K562 (cell line): ENCODE data around the gene CHD8. TPM values are rescaled to one million over a fixed set of nuclear protein-coding genes. Genes with fewer than 3 reads are reported as not detected.

Source experiments
- CBFA2T3 ChIP-seq: fragments of 450-650 bp; IDR thresholded peaks from 2 replicates; pipeline ENCODE4 v1.6.1; 2017
- CBX3 ChIP-seq, 2 experiments: IDR thresholded peaks; 1 replicate in 1 of 2; 2 replicates in 1 of 2; pipeline ENCODE4 v1.6.1; 2012; ENCODE audit warnings: inconsistent platforms in 2 of 2, low read length in 2 of 2, borderline replicate concordance in 1 of 2, control low read depth in 1 of 2
- DIDO1 ChIP-seq: fragments of 450-650 bp; IDR thresholded peaks from 2 replicates; pipeline ENCODE4 v1.6.1; 2016; ENCODE audit warnings: low read depth, missing biosample characterization, missing genetic modification characterization
- FOXM1 ChIP-seq, 2 experiments: fragments of 450-650 bp in 1 of 2; sonication (generic) in 1 of 2; formaldehyde crosslinking in 1 of 2; IDR thresholded peaks; 2 replicates each; pipeline versions ENCODE4 v1.6.1 to v1.9.0; 2017 to 2022; ENCODE audit warnings: low read depth in 2 of 2, mild to moderate bottlenecking in 2 of 2, missing genetic modification reagents in 1 of 2, moderate library complexity in 1 of 2
- HES1 ChIP-seq: fragments of 450-650 bp; IDR thresholded peaks from 2 replicates; pipeline ENCODE4 v1.6.1; 2016; ENCODE audit warnings: low read depth, mild to moderate bottlenecking, moderate library complexity
- HMG20A ChIP-seq: fragments of 450-650 bp; formaldehyde crosslinking; conservative IDR thresholded peaks from 2 replicates; pipeline ENCODE4 v1.4.0; 2020; ENCODE audit warnings: mild to moderate bottlenecking, mixed read lengths
- HMGN3 ChIP-seq: IDR thresholded peaks from 2 replicates; pipeline ENCODE4 v1.6.1; 2011; ENCODE audit warnings: borderline replicate concordance, low read depth, mild to moderate bottlenecking, mixed read lengths, low read length; ENCODE audit not compliant: insufficient read length; ENCODE audit errors: extremely low read depth
- HNRNPLL ChIP-seq: fragments of 200-400 bp; formaldehyde crosslinking; IDR thresholded peaks from 2 replicates; pipeline ENCODE4 v1.6.1; 2017; ENCODE audit warnings: low read length, low read depth, mild to moderate bottlenecking; ENCODE audit not compliant: poor library complexity, severe bottlenecking
- NCOR1 ChIP-seq: fragments of 450-650 bp; IDR thresholded peaks from 2 replicates; pipeline ENCODE4 v1.6.1; 2016; ENCODE audit warnings: mild to moderate bottlenecking, moderate library complexity
- NFIX ChIP-seq: fragments of 250-450 bp; sonication (Bioruptor Pico); IDR thresholded peaks from 2 replicates; pipeline ENCODE4 v1.4.0; 2020; ENCODE audit warnings: low read depth, mild to moderate bottlenecking, moderate library complexity
- PHF8 ChIP-seq: fragments of 200-600 bp; sonication (generic); IDR thresholded peaks from 2 replicates; pipeline ENCODE4 v1.6.1; 2012; ENCODE audit warnings: mixed run types, mild to moderate bottlenecking, inconsistent platforms, low read length, moderate library complexity, borderline replicate concordance
- PML ChIP-seq: IDR thresholded peaks from 2 replicates; pipeline ENCODE4 v1.6.1; 2012; ENCODE audit warnings: low read length, inconsistent platforms
- SP2 ChIP-seq: IDR thresholded peaks from 2 replicates; pipeline ENCODE4 v1.6.1; 2011; ENCODE audit warnings: mild to moderate bottlenecking, low read depth, low read length, moderate library complexity; ENCODE audit not compliant: poor library complexity, severe bottlenecking; ENCODE audit errors: extremely low read depth
- TOE1 ChIP-seq, 2 experiments: fragments of 450-650 bp in 1 of 2; sonication (generic) in 1 of 2; formaldehyde crosslinking in 1 of 2; IDR thresholded peaks; 2 replicates each; pipeline versions ENCODE4 v1.7.1 to v1.8.0; 2016 to 2022; ENCODE audit warnings: borderline replicate concordance in 2 of 2, mild to moderate bottlenecking in 2 of 2, antibody characterized with exemption in 1 of 2, inconsistent platforms in 1 of 2, low read depth in 1 of 2, missing genetic modification reagents in 1 of 2, moderate library complexity in 1 of 2
- TRIM24 ChIP-seq, 2 experiments: fragments of 450-650 bp; IDR thresholded peaks; 2 replicates each; pipeline ENCODE4 v1.6.1; 2016
- XRCC3 ChIP-seq: fragments of 450-650 bp; IDR thresholded peaks from 2 replicates; pipeline ENCODE4 v1.6.1; 2017; ENCODE audit warnings: mild to moderate bottlenecking, moderate library complexity
- ZNF217 ChIP-seq: sonication (generic); formaldehyde crosslinking; IDR thresholded peaks from 2 replicates; pipeline ENCODE4 v1.8.0; 2022; ENCODE audit warnings: mild to moderate bottlenecking, missing genetic modification reagents
- ZNF398 ChIP-seq: fragments of 250-450 bp; sonication (Bioruptor Pico); IDR thresholded peaks from 2 replicates; pipeline ENCODE4 v1.8.0; 2021; ENCODE audit warnings: moderate library complexity, mild to moderate bottlenecking, inconsistent platforms
- ZNF639 ChIP-seq, 2 experiments: fragments of 200-800 bp in 1 of 2; sonication (Bioruptor generic) in 1 of 2; sonication (generic) in 1 of 2; formaldehyde crosslinking in 1 of 2; IDR thresholded peaks in 1 of 2; conservative IDR thresholded peaks in 1 of 2; 2 replicates each; pipeline versions ENCODE4 v1.5.0 to v1.6.1; 2016 to 2020; ENCODE audit warnings: missing compliant biosample characterization in 1 of 2, missing genetic modification characterization in 1 of 2, missing genetic modification reagents in 1 of 2
- ZNF785 ChIP-seq: fragments of 250-450 bp; sonication (Bioruptor Pico); IDR thresholded peaks from 2 replicates; pipeline ENCODE4 v1.4.0; 2020; ENCODE audit warnings: mild to moderate bottlenecking
- ZNF79 ChIP-seq: fragments of 250-450 bp; sonication (Bioruptor Pico); IDR thresholded peaks from 2 replicates; pipeline ENCODE4 v1.4.0; 2020; ENCODE audit warnings: low read depth, mild to moderate bottlenecking, moderate library complexity
- polyA plus RNA-seq, 8 experiments: library from polyadenylated mRNA; depleted of rRNA in 4 of 8; stranded (reverse) in 5 of 8; unstranded in 3 of 8; fragments of >200 nt; fragmentation: Nextera tagmentation in 2 of 8; fragmentation: Illumina TruSeq in 1 of 8; extraction: Ambion mirVana in 2 of 8; extraction: Trizol in 1 of 8; gene quantifications; 2 replicates each; pipeline versions ENCODE4 v1.2.1 to v1.2.3, GENCODE V29; 2011 to 2014; ENCODE audit warnings: inconsistent platforms in 1 of 8, missing spikeins in 1 of 8
- total RNA-seq, 7 experiments: library from RNA; depleted of rRNA in 6 of 7; stranded (reverse); fragments of >200 nt in 6 of 7; fragmentation: Illumina TruSeq in 2 of 7; extraction: Trizol in 2 of 7; gene quantifications; 2 replicates each; pipeline versions ENCODE4 v1.2.1 to v1.2.3, GENCODE V29; 2011 to 2021; ENCODE audit warnings: low replicate concordance in 1 of 7

CHD8 gene
- total and polyA plus RNA-seq, 9 of the 15 experiments (the other 6 are each of a cell fraction or from before 2014, with no cell fraction given) = 11.1 to 51.2 (median 32.8) TPM

GRCh38 chr14:21383848-21384493 lies 72.0 kb downstream of the CHD8 start, which contains the start of gene SUPT16H (continued):
- TF ChIP-seq ZNF398 = no peak
- peak; percentile 87 for TF ChIP-seq DIDO1 (tag)
- peak; percentile 51; the same call in 1 of the 2 replicates for TF ChIP-seq PML
- 0 out of 4 replicates have a peak, but pooled peaks of 1 of the 2 experiments have one; percentile 55 for TF ChIP-seq ZNF639 (CRISPR knock-in tag; conservative IDR thresholded peaks at IDR 0.05 in 1 of 2, IDR thresholded peaks at IDR 0.05 in 1 of 2)
- no peak for TF ChIP-seq HMG20A
- TF ChIP-seq TOE1 (IDR thresholded peaks at IDR 0.05; ENCODE audit: borderline replicate concordance) = peak; percentile 98
- TF ChIP-seq TOE1 (CRISPR knock-in tag; IDR thresholded peaks at IDR 0.05; ENCODE audit: borderline replicate concordance, low read depth) = no peak
- peak; percentile 60; the same call in 1 of the 2 replicates for TF ChIP-seq HES1
- no peak for TF ChIP-seq ZNF785 (CRISPR knock-in tag)
- peak; percentile 34; the same call in 1 of the 2 replicates for TF ChIP-seq NCOR1
- no peak for TF ChIP-seq ZNF79 (CRISPR knock-in tag)
- TF ChIP-seq NFIX (CRISPR knock-in tag) = no peak
- no peak for TF ChIP-seq CBFA2T3
- peak; percentile 68 for TF ChIP-seq HMGN3
- no peak for TF ChIP-seq XRCC3
- no peak for TF ChIP-seq ZNF217
- TF ChIP-seq HNRNPLL = peak; percentile 43
- peak in 1 of 2 experiments; percentile 30; a peak in 1 of 4 replicates for TF ChIP-seq TRIM24 (IDR thresholded peaks at IDR 0.05)
- TF ChIP-seq SP2 = no peak
- no peak for TF ChIP-seq FOXM1 (IDR thresholded peaks at IDR 0.05; ENCODE audit: low read depth)
- no peak for TF ChIP-seq FOXM1 (CRISPR knock-in tag; IDR thresholded peaks at IDR 0.05; ENCODE audit: low read depth)
- TF ChIP-seq CBX3 (IDR thresholded peaks at IDR 0.05; ENCODE audit: borderline replicate concordance in 1 of 2, low read length in 2 of 2) = peak in 1 of 2 experiments; percentile 17; a peak in 1 of 3 replicates
- peak; percentile 76 for TF ChIP-seq PHF8
